HEK293 (cell line): ENCODE measurements around the gene SLC12A8.

Source experiments
- CTCF ChIA-PET: fragments of 350-600 bp; formaldehyde crosslinking; extraction: SDS; loops from one replicate; lab custom pipeline; 2021; ENCODE audit warnings: antibody characterized with exemption; lab: Yijun Ruan, JAX
- POLR2A ChIA-PET: fragments of 300-600 bp; formaldehyde crosslinking; extraction: SDS; loops from one replicate; lab custom pipeline; 2020; ENCODE audit warnings: antibody characterized with exemption, inconsistent platforms; lab: Yijun Ruan, JAX
- H3K27ac ChIP-seq: fragments of 200-500 bp; sonication (Bioruptor generic); 2 replicates; pipeline ENCODE4 v1.5.1; 2014; ENCODE audit warnings: low read depth, low read length, control low read depth, inconsistent platforms; ENCODE audit errors: extremely low read depth
- H3K36me3 ChIP-seq, 2 experiments: fragments of 200-500 bp in 1 of 2; sonication (Bioruptor generic) in 1 of 2; 1 replicate in 1 of 2; 2 replicates in 1 of 2; pipeline ENCODE4 v1.5.1; 2014 to 2017; ENCODE audit warnings: inconsistent platforms in 2 of 2, low read length in 2 of 2; ENCODE audit not compliant: control insufficient read depth in 2 of 2, insufficient read depth in 1 of 2
- H3K4me1 ChIP-seq: fragments of 200-500 bp; sonication (Bioruptor generic); 2 replicates; pipeline ENCODE4 v1.5.1; 2014; ENCODE audit warnings: mild to moderate bottlenecking, low read length, inconsistent platforms; ENCODE audit not compliant: control insufficient read depth, insufficient read depth
- H3K4me3 ChIP-seq: 2 replicates; pipeline ENCODE4 v1.5.1; 2011; ENCODE audit warnings: low read depth, mild to moderate bottlenecking, control low read depth, low read length, moderate library complexity
- H3K9me3 ChIP-seq: fragments of 200-500 bp; sonication (Bioruptor generic); 2 replicates; pipeline ENCODE4 v1.5.1; 2014; ENCODE audit warnings: low read depth, low read length, inconsistent platforms; ENCODE audit not compliant: control insufficient read depth, insufficient read depth
- EGR2 ChIP-seq: fragments of 450-650 bp; formaldehyde crosslinking; IDR thresholded peaks from 2 replicates; pipeline ENCODE4 v1.5.1; 2016; ENCODE audit warnings: low read depth, missing biosample characterization, missing genetic modification characterization
- KLF7 ChIP-seq: fragments of 450-650 bp; formaldehyde crosslinking; IDR thresholded peaks from 2 replicates; pipeline ENCODE4 v1.5.1; 2016; ENCODE audit warnings: missing biosample characterization, missing genetic modification characterization, borderline replicate concordance
- KLF9 ChIP-seq: fragments of 450-650 bp; formaldehyde crosslinking; IDR thresholded peaks from 2 replicates; pipeline ENCODE4 v1.5.1; 2016; ENCODE audit warnings: missing biosample characterization, missing genetic modification characterization, low read depth
- OSR2 ChIP-seq: fragments of 450-650 bp; formaldehyde crosslinking; IDR thresholded peaks from 2 replicates; pipeline ENCODE4 v1.5.1; 2016; ENCODE audit warnings: missing biosample characterization, missing genetic modification characterization
- PBX3 ChIP-seq: sonication (generic); formaldehyde crosslinking; IDR thresholded peaks from 2 replicates; pipeline ENCODE4 v1.8.1; 2022; ENCODE audit warnings: mild to moderate bottlenecking, moderate library complexity, missing genetic modification reagents
- YY2 ChIP-seq: fragments of 450-650 bp; formaldehyde crosslinking; IDR thresholded peaks from 2 replicates; pipeline ENCODE4 v1.5.1; 2016; ENCODE audit warnings: missing biosample characterization, missing genetic modification characterization
- ZBTB17 ChIP-seq: fragments of 450-650 bp; formaldehyde crosslinking; IDR thresholded peaks from 2 replicates; pipeline ENCODE4 v1.5.1; 2016; ENCODE audit warnings: missing biosample characterization, missing genetic modification characterization
- ZBTB20 ChIP-seq: fragments of 450-650 bp; formaldehyde crosslinking; IDR thresholded peaks from 2 replicates; pipeline ENCODE4 v1.5.1; 2016; ENCODE audit warnings: missing biosample characterization, missing genetic modification characterization
- ZFHX2 ChIP-seq: fragments of 450-650 bp; formaldehyde crosslinking; conservative IDR thresholded peaks from 2 replicates; pipeline ENCODE4 v1.5.1; 2016; ENCODE audit warnings: missing biosample characterization, missing genetic modification characterization
- ZNF16 ChIP-seq: fragments of 450-650 bp; formaldehyde crosslinking; IDR thresholded peaks from 2 replicates; pipeline ENCODE4 v1.5.1; 2016; ENCODE audit warnings: low read depth, missing biosample characterization, missing genetic modification characterization
- ZNF174 ChIP-seq: fragments of 450-650 bp; formaldehyde crosslinking; IDR thresholded peaks from 2 replicates; pipeline ENCODE4 v1.5.0; 2017; ENCODE audit warnings: missing biosample characterization, mild to moderate bottlenecking, missing genetic modification characterization
- ZNF549 ChIP-seq: fragments of 450-650 bp; IDR thresholded peaks from 2 replicates; pipeline ENCODE4 v1.5.1; 2018; ENCODE audit warnings: missing biosample characterization, missing genetic modification characterization, mild to moderate bottlenecking, inconsistent platforms, moderate library complexity
- ZNF560 ChIP-seq: fragments of 450-650 bp; formaldehyde crosslinking; IDR thresholded peaks from 2 replicates; pipeline ENCODE4 v1.5.1; 2017; ENCODE audit warnings: missing biosample characterization, missing genetic modification characterization, borderline replicate concordance
- ZNF571 ChIP-seq: fragments of 450-650 bp; formaldehyde crosslinking; IDR thresholded peaks from 2 replicates; pipeline ENCODE4 v1.5.0; 2017; ENCODE audit warnings: missing biosample characterization, missing genetic modification characterization
- ZSCAN30 ChIP-seq: fragments of 450-650 bp; IDR thresholded peaks from 2 replicates; pipeline ENCODE4 v1.5.1; 2018; ENCODE audit warnings: missing biosample characterization, mild to moderate bottlenecking, missing genetic modification characterization, moderate library complexity
- TF ChIP-seq, protein P1 (sequence below): fragments of 450-650 bp; IDR thresholded peaks from 2 replicates; pipeline ENCODE4 v1.5.1; 2018; ENCODE audit warnings: missing biosample characterization, mild to moderate bottlenecking, missing genetic modification characterization
- TF ChIP-seq, protein P2 (sequence below): fragments of 450-650 bp; formaldehyde crosslinking; IDR thresholded peaks from 2 replicates; pipeline ENCODE4 v1.5.1; 2016; ENCODE audit warnings: missing biosample characterization, missing genetic modification characterization
- TF ChIP-seq, protein P3 (sequence below): fragments of 450-650 bp; formaldehyde crosslinking; IDR thresholded peaks from 2 replicates; pipeline ENCODE4 v1.5.1; 2017; ENCODE audit warnings: missing biosample characterization, mild to moderate bottlenecking, missing genetic modification characterization, moderate library complexity

SLC12A8 gene

GRCh38 chr3:125110876-125111480, 101.6 kb downstream of the SLC12A8 start:
- Histone ChIP-seq H3K27ac (no peak overlapping the region), H3K4me1 (no peaks in the 10 kb centered on the region), H3K36me3 (no peaks in the 10 kb centered on the region), H3K9me3 (no peaks in the 10 kb centered on the region), H3K4me3 (no peak overlapping the region)
- ChIA-PET CTCF (no interaction called here), POLR2A (interaction anchor here (0.5 kb wide), 1 partner anchor 10 kb away, joined by 5 read pairs; no protein-coding TSS in a partner anchor)
- TF ChIP-seq, protein P1, sequence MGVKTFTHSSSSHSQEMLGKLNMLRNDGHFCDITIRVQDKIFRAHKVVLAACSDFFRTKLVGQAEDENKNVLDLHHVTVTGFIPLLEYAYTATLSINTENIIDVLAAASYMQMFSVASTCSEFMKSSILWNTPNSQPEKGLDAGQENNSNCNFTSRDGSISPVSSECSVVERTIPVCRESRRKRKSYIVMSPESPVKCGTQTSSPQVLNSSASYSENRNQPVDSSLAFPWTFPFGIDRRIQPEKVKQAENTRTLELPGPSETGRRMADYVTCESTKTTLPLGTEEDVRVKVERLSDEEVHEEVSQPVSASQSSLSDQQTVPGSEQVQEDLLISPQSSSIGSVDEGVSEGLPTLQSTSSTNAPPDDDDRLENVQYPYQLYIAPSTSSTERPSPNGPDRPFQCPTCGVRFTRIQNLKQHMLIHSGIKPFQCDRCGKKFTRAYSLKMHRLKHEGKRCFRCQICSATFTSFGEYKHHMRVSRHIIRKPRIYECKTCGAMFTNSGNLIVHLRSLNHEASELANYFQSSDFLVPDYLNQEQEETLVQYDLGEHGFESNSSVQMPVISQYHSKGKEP: no peak
- TF ChIP-seq, protein P2, sequence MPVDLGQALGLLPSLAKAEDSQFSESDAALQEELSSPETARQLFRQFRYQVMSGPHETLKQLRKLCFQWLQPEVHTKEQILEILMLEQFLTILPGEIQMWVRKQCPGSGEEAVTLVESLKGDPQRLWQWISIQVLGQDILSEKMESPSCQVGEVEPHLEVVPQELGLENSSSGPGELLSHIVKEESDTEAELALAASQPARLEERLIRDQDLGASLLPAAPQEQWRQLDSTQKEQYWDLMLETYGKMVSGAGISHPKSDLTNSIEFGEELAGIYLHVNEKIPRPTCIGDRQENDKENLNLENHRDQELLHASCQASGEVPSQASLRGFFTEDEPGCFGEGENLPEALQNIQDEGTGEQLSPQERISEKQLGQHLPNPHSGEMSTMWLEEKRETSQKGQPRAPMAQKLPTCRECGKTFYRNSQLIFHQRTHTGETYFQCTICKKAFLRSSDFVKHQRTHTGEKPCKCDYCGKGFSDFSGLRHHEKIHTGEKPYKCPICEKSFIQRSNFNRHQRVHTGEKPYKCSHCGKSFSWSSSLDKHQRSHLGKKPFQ (tag by site-specific recombination): no peak
- TF ChIP-seq KLF9 (tag by site-specific recombination) (no peak), ZNF571 (tag by site-specific recombination) (no peak), EGR2 (tag by site-specific recombination) (no peak), ZFHX2 (tag by site-specific recombination) (no peak), PBX3 (no peak), ZBTB20 (no peak)
- TF ChIP-seq, protein P3, sequence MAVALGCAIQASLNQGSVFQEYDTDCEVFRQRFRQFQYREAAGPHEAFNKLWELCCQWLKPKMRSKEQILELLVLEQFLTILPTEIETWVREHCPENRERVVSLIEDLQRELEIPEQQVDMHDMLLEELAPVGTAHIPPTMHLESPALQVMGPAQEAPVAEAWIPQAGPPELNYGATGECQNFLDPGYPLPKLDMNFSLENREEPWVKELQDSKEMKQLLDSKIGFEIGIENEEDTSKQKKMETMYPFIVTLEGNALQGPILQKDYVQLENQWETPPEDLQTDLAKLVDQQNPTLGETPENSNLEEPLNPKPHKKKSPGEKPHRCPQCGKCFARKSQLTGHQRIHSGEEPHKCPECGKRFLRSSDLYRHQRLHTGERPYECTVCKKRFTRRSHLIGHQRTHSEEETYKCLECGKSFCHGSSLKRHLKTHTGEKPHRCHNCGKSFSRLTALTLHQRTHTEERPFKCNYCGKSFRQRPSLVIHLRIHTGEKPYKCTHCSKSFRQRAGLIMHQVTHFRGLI: no peak

DNA sequence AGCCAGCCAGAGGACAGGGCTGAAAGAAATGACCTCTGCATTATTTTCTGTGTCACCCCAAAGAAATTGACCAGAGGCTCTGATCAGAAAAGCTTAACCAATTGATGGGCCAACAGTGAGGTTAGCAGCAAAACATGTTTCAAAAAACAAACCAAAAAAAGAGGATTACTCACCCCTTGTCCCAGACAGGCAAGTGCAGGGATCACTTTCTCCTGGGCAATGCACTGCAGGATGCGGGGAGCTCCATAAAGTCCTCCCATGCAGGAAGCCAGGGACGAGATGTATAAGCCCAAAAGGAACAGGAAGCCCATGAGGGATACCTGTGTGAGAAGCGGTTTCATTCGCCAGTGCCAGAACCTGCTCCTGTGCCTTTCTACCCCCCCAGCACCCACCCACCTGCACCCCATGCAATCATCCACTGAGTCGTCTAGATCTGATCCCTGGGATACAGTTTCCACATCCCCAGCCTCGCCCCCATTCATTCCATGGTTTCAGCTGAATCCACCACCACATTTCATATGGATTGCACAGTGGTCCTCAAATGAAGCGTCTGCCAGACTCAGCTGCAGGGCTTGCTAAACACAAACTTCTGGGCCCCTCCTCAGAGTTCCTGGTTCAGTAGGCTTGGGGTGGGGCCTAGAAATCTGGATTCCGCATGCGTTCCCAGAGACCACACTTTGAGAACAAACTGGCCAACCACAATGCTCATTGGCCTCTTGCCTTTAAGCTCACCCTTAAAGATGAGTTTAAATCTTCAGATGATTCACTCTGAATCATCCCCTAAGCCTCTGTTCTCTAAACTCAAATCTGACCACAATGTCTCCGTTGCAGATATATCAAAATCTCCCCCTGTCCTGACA, 102.3 kb downstream of the SLC12A8 start:
- TF ChIP-seq ZNF549 (tag by site-specific recombination): no peak
- TF ChIP-seq ZNF16 (tag by site-specific recombination): no peak
- TF ChIP-seq ZNF560 (tag by site-specific recombination): no peak
- no peak for TF ChIP-seq ZBTB17
- no peak for TF ChIP-seq ZSCAN30
- no peak for TF ChIP-seq ZNF174
- no peak for TF ChIP-seq YY2 (tag by site-specific recombination)
- no peak for TF ChIP-seq KLF7
- no peak for TF ChIP-seq OSR2 (tag by site-specific recombination)
- no peaks in the 10 kb centered on the region for H3K36me3 ChIP-seq
- H3K9me3 ChIP-seq: no peaks in the 10 kb centered on the region
- H3K27ac ChIP-seq: no peak overlapping the region
- no peaks in the 10 kb centered on the region for H3K4me1 ChIP-seq
- POLR2A ChIA-PET: no interaction called here
- CTCF ChIA-PET: interaction anchor here (0.6 kb wide), 1 partner anchor 88 kb away, joined by 3 read pairs; no protein-coding TSS in a partner anchor
- no peak overlapping the region for H3K4me3 ChIP-seq
